ENCODE data around the gene EEPD1.
"Not testable (repeated sequence)": the region's sequence is repeated elsewhere in the genome, so short reads cannot be mapped to it uniquely, and the experiment has no call there.

EEPD1 gene

GRCh38 chr7:36152756-36153570 lies at the start of gene EEPD1:
EEPD1 (plus strand) TSS chr7:36153254; CDS start chr7:36154325, 1,071 bp downstream.
- Histone ChIP-seq H2AFZ (ENCODE audit: low read depth, low read length) (peak within 1 kb of the TSS; percentile 98), H3K27me3 (ENCODE audit: insufficient read depth, low read length) (no peaks in the 10 kb centered on the region), H3K36me3 (ENCODE audit: insufficient read depth, low read length) (no peaks in the 10 kb centered on the region), H3K4me3 (ENCODE audit: low read length) (peak within 1 kb of the TSS; percentile 56), H3K9me3 (ENCODE audit: low read length) (no peaks in the 10 kb centered on the region), H3K4me1 (ENCODE audit: insufficient read depth, low read length) (peaks cover 14% of the 10 kb centered on the region)

- Histone ChIP-seq H3K36me3 (ENCODE audit: insufficient read depth, low read length) (no peaks in the 10 kb centered on the region), H3K9me3 (ENCODE audit: low read length) (no peaks in the 10 kb centered on the region), H3K4me1 (ENCODE audit: insufficient read depth, low read length) (no peaks in the 10 kb centered on the region), H3K27me3 (ENCODE audit: insufficient read depth, low read length) (no peaks in the 10 kb centered on the region), H3K4me3 (ENCODE audit: low read length) (no peak overlapping the region), H2AFZ (ENCODE audit: low read depth, low read length) (no peak overlapping the region)
Observed at GRCh38 chr7:36103837-36104561, 49.1 kb upstream of the EEPD1 start.

GRCh38 chr7:36106972-36107908 lies 45.8 kb upstream of the EEPD1 start:
- not testable (repeated sequence) for H3K4me3 ChIP-seq (ENCODE audit: low read length); H3K36me3 ChIP-seq (ENCODE audit: insufficient read depth, low read length); H2AFZ ChIP-seq (ENCODE audit: low read depth, low read length); H3K9me3 ChIP-seq (ENCODE audit: low read length); H3K4me1 ChIP-seq (ENCODE audit: insufficient read depth, low read length); H3K27me3 ChIP-seq (ENCODE audit: insufficient read depth, low read length)

- H3K9me3 ChIP-seq (ENCODE audit: low read length) = no peaks in the 10 kb centered on the region
- H2AFZ ChIP-seq (ENCODE audit: low read depth, low read length) = no peak overlapping the region
- H3K27me3 ChIP-seq (ENCODE audit: insufficient read depth, low read length) = no peaks in the 10 kb centered on the region
- no peaks in the 10 kb centered on the region for H3K4me1 ChIP-seq (ENCODE audit: insufficient read depth, low read length)
- no peaks in the 10 kb centered on the region for H3K36me3 ChIP-seq (ENCODE audit: insufficient read depth, low read length)
- H3K4me3 ChIP-seq (ENCODE audit: low read length) = no peak overlapping the region
Observed at GRCh38 chr7:36107926-36108631, 45.0 kb upstream of the EEPD1 start.

- H3K36me3 ChIP-seq (ENCODE audit: insufficient read depth, low read length) = no peaks in the 10 kb centered on the region
- H3K9me3 ChIP-seq (ENCODE audit: low read length) = no peaks in the 10 kb centered on the region
- H3K4me3 ChIP-seq (ENCODE audit: low read length) = no peak overlapping the region
- no peaks in the 10 kb centered on the region for H3K4me1 ChIP-seq (ENCODE audit: insufficient read depth, low read length)
- H2AFZ ChIP-seq (ENCODE audit: low read depth, low read length) = no peak overlapping the region
- no peaks in the 10 kb centered on the region for H3K27me3 ChIP-seq (ENCODE audit: insufficient read depth, low read length)
Observed at GRCh38 chr7:36109013-36109627, 43.9 kb upstream of the EEPD1 start.

- H3K36me3 ChIP-seq (ENCODE audit: insufficient read depth, low read length) = no peaks in the 10 kb centered on the region
- H3K4me1 ChIP-seq (ENCODE audit: insufficient read depth, low read length) = no peaks in the 10 kb centered on the region
- H2AFZ ChIP-seq (ENCODE audit: low read depth, low read length) = no peak overlapping the region
- no peak overlapping the region for H3K4me3 ChIP-seq (ENCODE audit: low read length)
- H3K27me3 ChIP-seq (ENCODE audit: insufficient read depth, low read length) = peaks cover 3% of the 10 kb centered on the region
- H3K9me3 ChIP-seq (ENCODE audit: low read length) = no peaks in the 10 kb centered on the region
Observed at GRCh38 chr7:36110584-36110983, 42.5 kb upstream of the EEPD1 start.

GRCh38 chr7:36112969-36113368 lies 40.1 kb upstream of the EEPD1 start:
- Histone ChIP-seq H2AFZ (ENCODE audit: low read depth, low read length) (no peak overlapping the region), H3K4me3 (ENCODE audit: low read length) (no peak overlapping the region)

GRCh38 chr7:36114355-36114754 lies 38.7 kb upstream of the EEPD1 start:
- no peak overlapping the region for H3K4me3 ChIP-seq (ENCODE audit: low read length)
- no peaks in the 10 kb centered on the region for H3K4me1 ChIP-seq (ENCODE audit: insufficient read depth, low read length)
- no peak overlapping the region for H2AFZ ChIP-seq (ENCODE audit: low read depth, low read length)

More at GRCh38 chr7:36112969-36113368, 40.1 kb upstream of the EEPD1 start:
- Histone ChIP-seq H3K4me1 (ENCODE audit: insufficient read depth, low read length) (no peaks in the 10 kb centered on the region), H3K9me3 (ENCODE audit: low read length) (no peaks in the 10 kb centered on the region), H3K27me3 (ENCODE audit: insufficient read depth, low read length) (peaks cover 3% of the 10 kb centered on the region), H3K36me3 (ENCODE audit: insufficient read depth, low read length) (no peaks in the 10 kb centered on the region)

GRCh38 chr7:36115448-36116321 lies 37.4 kb upstream of the EEPD1 start:
- Histone ChIP-seq H2AFZ (ENCODE audit: low read depth, low read length) (no peak overlapping the region), H3K4me3 (ENCODE audit: low read length) (no peak overlapping the region), H3K27me3 (ENCODE audit: insufficient read depth, low read length) (peaks cover 3% of the 10 kb centered on the region), H3K36me3 (ENCODE audit: insufficient read depth, low read length) (no peaks in the 10 kb centered on the region), H3K4me1 (ENCODE audit: insufficient read depth, low read length) (no peaks in the 10 kb centered on the region), H3K9me3 (ENCODE audit: low read length) (no peaks in the 10 kb centered on the region)

More at GRCh38 chr7:36114355-36114754, 38.7 kb upstream of the EEPD1 start:
- Histone ChIP-seq H3K9me3 (ENCODE audit: low read length) (no peaks in the 10 kb centered on the region), H3K36me3 (ENCODE audit: insufficient read depth, low read length) (no peaks in the 10 kb centered on the region), H3K27me3 (ENCODE audit: insufficient read depth, low read length) (peaks cover 3% of the 10 kb centered on the region)

- no peak overlapping the region for H3K4me3 ChIP-seq (ENCODE audit: low read length)
- peaks cover 3% of the 10 kb centered on the region for H3K27me3 ChIP-seq (ENCODE audit: insufficient read depth, low read length)
- no peak overlapping the region for H2AFZ ChIP-seq (ENCODE audit: low read depth, low read length)
- no peaks in the 10 kb centered on the region for H3K4me1 ChIP-seq (ENCODE audit: insufficient read depth, low read length)
- no peaks in the 10 kb centered on the region for H3K9me3 ChIP-seq (ENCODE audit: low read length)
- no peaks in the 10 kb centered on the region for H3K36me3 ChIP-seq (ENCODE audit: insufficient read depth, low read length)
Observed at GRCh38 chr7:36116347-36117202, 36.5 kb upstream of the EEPD1 start.

Data from neuron (in vitro differentiated cells).